Stimulated activated CD4-positive, alpha-beta T cell treated with anti-CD3 and anti-CD28 coated beads, TNF-alpha, amount 100 ng/mL, for 24 hours (primary cell): ENCODE results near the gene OR52W1.
"Not testable (repeated sequence)": the region's sequence is repeated elsewhere in the genome, so short reads cannot be mapped to it uniquely, and the experiment has no call there.

Experiments
- DNase-seq, 3 experiments: peaks; one replicate each; pipeline ENCODE4 v3.0.0-alpha.2; 2020; ENCODE audit warnings: low read depth in 3 of 3

The OR52W1 gene

GRCh38 chr11:6216501-6216900 is 17.5 kb downstream of the OR52W1 start:
- DNase-seq, result no peak

- DNase-seq, result no peak
These were observed 18.7 kb downstream of the OR52W1 start for GRCh38 chr11:6217722-6218121.

DNA sequence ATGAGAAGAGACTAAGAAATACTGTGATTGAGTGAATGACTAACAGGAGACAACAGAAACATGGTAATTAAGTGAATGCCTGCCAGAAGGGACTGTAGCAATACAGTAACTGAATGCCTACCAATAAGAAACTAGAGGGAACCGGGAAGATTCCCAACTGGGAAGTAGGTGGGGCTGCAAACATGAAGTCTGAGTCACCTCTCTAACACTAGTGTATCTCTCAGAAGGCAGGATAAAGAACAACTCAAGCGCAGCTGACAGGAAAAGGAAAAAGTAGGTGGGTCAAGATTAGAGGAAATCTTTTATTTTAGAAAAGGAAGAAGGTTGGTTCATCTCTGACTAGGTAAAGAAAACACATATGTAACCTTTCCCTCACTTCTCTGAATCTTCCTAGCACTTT is 20.3 kb downstream of the OR52W1 start:
- no peak for DNase-seq

- no peak for DNase-seq
These were observed 24.8 kb downstream of the OR52W1 start for GRCh38 chr11:6223854-6224253.

GRCh38 chr11:6224421-6224820 is 25.4 kb downstream of the OR52W1 start:
- no peak for DNase-seq

DNA sequence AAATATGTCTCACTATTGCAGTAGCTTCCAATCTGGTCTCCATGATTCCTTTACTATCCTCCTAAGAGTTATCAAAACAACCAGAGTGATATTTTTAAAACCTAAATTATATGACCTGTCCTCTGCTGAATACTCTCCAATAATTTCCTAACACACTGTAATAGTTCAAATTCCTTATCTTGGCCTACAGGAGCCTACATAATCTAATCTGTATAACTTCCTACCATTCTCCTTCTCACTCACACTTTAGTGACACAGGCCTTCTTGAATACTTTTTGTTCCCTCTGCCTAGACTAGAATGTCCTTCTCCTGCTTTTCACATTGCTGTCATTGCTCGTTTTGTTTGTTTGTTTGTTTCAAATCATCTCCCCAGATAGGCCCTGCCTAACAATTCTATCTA is 26.0 kb downstream of the OR52W1 start:
- no peak for DNase-seq

DNA sequence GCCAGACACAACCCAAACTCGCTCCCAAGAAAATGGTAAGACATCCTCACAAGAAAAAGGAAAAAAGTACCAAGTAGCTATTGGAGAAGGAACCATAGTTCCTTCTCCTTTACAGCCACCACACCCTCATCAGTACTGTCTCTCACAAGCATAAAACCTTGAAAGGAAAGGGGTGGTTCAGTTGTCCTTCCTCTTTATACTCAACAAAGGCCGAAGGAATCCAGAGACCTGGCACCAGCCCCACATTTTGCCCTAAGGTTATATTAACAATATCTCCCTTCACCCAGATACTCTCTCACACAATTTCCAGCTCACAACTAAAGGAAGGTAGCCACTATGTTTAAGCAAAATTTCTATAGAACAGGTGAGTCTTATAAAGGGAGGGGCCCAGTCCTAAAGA is 26.9 kb downstream of the OR52W1 start:
- no peak for DNase-seq

DNA sequence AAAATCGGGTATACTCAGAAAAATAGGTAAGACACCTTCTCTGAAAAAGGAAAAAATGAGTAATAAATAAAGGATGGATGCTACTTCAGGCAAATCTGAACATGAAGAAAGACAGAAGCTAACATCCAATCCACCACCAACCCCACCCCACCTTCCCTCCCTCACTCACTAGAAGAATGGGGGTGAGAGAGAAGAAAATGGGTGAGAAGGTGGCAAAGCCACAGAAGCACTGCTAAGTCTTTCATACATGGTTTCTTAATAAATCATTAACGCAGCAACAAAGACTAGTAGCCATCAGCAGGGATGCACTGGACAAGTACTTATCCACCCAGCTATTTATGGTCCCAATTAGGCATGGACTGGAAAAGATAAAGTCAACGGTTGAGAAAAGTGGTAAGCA is 29.5 kb downstream of the OR52W1 start:
- DNase-seq, result no peak

GRCh38 chr11:6229911-6230310 is 30.9 kb downstream of the OR52W1 start:
- DNase-seq, result no peak

DNA sequence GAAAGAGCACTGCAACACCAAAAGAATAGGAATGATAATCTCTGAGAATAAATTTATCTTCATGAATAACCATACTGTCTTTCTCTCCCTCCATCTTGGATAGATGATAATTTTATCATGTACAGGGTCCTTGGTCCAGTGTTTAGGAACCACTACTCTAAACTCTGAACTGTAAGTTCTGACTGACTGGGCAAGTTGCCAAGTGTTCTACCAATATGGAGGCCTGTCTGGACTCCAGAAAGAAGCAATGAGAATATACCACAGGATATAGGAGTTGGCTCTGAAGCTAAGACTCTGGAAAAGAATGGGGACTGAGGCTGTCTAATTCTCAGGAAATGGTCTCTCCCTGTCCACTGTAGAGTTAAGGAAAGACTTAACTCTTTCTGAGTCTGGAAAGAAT is 33.9 kb downstream of the OR52W1 start:
- no peak for DNase-seq

GRCh38 chr11:6233984-6234386 is 35.0 kb downstream of the OR52W1 start:
- no peak for DNase-seq

DNA sequence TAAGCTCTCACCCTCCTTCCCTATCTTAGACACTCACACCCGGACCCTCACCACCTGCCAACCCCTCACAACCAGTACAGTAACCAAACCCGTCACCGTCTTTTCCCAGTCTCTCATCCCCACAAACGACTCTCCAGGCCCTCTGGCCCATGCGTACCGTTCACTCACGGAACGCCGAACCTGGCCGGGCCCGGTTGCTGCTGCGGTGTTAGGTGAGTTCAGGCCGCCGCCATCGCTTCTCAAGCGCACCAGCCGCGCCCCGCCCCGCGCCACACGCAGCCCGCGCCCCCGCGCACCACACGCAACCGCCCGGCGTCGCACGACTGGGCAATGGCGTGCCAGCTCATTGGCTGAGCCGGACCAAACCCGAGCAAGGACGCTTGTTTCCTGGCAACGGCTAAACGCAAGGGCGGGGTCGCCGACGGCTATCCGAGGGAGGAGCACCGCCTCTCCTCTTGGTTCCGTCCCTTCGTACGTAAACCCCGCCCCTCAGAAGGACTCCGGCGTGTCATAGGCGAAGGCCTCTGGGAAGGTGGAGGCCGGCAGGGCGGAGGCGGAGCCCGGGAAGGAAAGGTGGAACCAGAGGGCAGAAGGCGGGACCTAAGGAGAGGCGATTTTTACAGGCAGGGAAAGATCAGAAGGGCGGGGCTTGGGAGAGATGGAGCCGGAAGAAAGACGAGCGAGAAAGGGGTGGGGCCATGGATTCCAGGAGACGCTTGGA is 35.5 kb downstream of the OR52W1 start, which contains the start of gene FHIP1B:
Gene FHIP1B, minus strand, starts transcription at position 250 of the 721 bp plus-strand sequence. CDS start 10,120 bp downstream, outside the sequence.
- peak; percentile 98 to 99 (median 99) for DNase-seq

DNA sequence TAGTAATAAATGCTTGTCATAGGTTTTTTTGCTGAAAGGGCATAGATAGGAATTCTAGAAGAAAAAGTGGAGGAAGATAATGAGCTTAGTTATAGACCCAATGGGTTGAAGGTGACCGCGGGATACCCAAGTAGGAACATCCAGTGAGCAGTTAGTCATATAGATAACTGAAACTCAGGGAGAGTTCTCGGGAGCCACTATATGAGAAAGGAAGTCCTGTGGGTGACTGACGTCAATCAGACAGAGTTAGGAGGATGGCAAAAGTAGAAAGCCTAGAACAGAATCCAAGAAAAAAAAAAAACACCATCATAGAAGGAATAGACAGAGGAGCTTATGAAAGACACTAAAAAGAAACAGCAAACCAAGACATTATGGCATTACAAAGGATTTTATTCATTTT is 38.2 kb downstream of the OR52W1 start:
- DNase-seq, result no peak

GRCh38 chr11:6237761-6238302 is 38.8 kb downstream of the OR52W1 start:
- no peak for DNase-seq

- DNase-seq, result no peak
These were observed 39.9 kb downstream of the OR52W1 start, which contains the start of gene CNGA4 for GRCh38 chr11:6238902-6239301. Gene CNGA4 (plus strand): TSS chr11:6239089. CDS start chr11:6239207, 118 bp downstream.

DNA sequence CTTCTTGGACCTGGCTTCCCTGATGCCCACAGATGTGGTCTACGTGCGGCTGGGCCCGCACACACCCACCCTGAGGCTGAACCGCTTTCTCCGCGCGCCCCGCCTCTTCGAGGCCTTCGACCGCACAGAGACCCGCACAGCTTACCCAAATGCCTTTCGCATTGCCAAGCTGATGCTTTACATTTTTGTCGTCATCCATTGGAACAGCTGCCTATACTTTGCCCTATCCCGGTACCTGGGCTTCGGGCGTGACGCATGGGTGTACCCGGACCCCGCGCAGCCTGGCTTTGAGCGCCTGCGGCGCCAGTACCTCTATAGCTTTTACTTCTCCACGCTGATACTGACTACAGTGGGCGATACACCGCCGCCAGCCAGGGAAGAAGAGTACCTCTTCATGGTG is 41.1 kb downstream of the OR52W1 start:
- DNase-seq, result no peak

- DNase-seq, result no peak
These were observed 41.8 kb downstream of the OR52W1 start for GRCh38 chr11:6240781-6241180.

DNA sequence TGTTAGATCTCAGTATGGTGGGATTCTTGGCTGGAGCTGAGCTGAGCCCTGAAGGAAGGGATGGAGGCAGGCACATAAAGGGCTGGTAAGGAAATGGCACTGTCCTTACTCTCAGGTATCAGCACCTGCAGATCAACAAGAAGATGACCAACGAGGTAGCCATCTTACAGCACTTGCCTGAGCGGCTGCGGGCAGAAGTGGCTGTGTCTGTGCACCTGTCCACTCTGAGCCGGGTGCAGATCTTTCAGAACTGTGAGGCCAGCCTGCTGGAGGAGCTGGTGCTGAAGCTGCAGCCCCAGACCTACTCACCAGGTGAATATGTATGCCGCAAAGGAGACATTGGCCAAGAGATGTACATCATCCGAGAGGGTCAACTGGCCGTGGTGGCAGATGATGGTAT is 42.3 kb downstream of the OR52W1 start:
- no peak for DNase-seq

GRCh38 chr11:6245536-6245935 is 46.5 kb downstream of the OR52W1 start:
- no peak for DNase-seq

DNA sequence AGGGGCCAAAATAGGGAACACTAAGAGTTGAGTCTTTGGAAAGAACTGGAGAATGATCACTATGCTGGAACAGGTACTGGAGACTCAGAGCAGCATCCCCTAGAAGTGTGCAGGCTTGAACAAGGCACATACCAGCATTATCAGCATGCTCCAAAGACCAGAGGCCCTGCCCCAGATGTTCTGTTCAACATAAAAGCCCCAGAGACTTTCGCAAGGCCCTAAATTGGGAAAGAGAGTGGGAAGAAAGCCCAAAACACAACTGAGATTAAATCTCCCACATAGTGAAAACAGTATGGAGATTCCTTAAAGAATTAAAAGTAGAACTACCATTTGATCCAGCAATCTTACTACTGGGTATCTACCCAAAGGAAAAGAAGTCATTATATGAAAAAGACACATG is 49.2 kb downstream of the OR52W1 start:
- no peak for DNase-seq

DNA sequence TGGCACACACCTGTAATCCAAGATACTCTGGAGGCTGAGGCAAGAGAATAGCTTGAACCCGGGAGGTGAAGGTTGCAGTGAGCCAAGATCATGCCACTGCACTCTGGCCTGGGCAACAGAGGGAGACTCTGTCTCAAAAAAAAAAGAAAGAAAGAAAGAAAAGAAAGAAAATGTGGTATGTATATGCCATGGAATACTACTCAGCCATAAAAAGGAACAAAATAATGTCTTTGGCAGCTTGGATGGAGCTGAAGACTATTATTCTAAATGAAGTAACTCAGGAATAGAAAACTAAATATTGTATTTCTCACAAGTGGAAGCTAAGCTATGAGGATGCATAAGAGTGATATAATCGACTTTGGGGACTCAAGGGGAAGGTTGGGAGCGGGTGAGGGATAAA is 49.9 kb downstream of the OR52W1 start:
- DNase-seq, result not testable (repeated sequence)
